Bronchial epithelial cell (primary cell): Measurements from ENCODE around the gene RAB23. TPM values are rescaled to one million over a fixed set of nuclear protein-coding genes. Genes with fewer than 3 reads are reported as not detected.

Experiments
- DNase-seq: peaks from one replicate; pipeline ENCODE4 v3.0.0-alpha.2; 2010; ENCODE audit warnings: low read depth
- FAIRE-seq: peaks from 2 replicates; lab custom pipeline; 2011; peaks lifted over from hg19 to GRCh38; lab: Jason Lieb, UNC
- H3K27me3 ChIP-seq: 2 replicates; pipeline ENCODE4 v1.5.1; 2011; ENCODE audit warnings: low read length; ENCODE audit not compliant: control insufficient read depth, insufficient read depth
- H3K36me3 ChIP-seq: 2 replicates; pipeline ENCODE4 v1.5.1; 2011; ENCODE audit warnings: low read length; ENCODE audit not compliant: control insufficient read depth, insufficient read depth
- H3K4me3 ChIP-seq: 2 replicates; pipeline ENCODE4 v1.5.1; 2011; ENCODE audit warnings: mild to moderate bottlenecking, low read depth, low read length, control low read depth
- CTCF ChIP-seq: IDR thresholded peaks from 2 replicates; pipeline ENCODE4 v1.5.1; 2011; ENCODE audit warnings: mild to moderate bottlenecking, moderate library complexity, low read length, control low read depth, inconsistent platforms; ENCODE audit not compliant: insufficient read depth, severe bottlenecking
- total RNA-seq: library from RNA; depleted of rRNA; stranded (reverse); fragments of >200 nt; gene quantifications from 2 replicates; pipeline ENCODE4 v1.2.1, GENCODE V29; 2014

The RAB23 gene
- total RNA-seq, 1 donor from 2014 or later: 26.1 TPM

GRCh38 chr6:57209030-57209429, 13.1 kb downstream of the RAB23 start:
- Histone ChIP-seq H3K4me3 (no peak overlapping the region), H3K27me3 (no peaks in the 10 kb centered on the region), H3K36me3 (peaks cover 1% of the 10 kb centered on the region)
- DNase-seq (no peak), FAIRE-seq (no peak)
- no peak for TF ChIP-seq CTCF

- no peaks in the 10 kb centered on the region for H3K27me3 ChIP-seq
- no peak for TF ChIP-seq CTCF
- DNase-seq: no peak
- no peak for FAIRE-seq
- H3K4me3 ChIP-seq: no peak overlapping the region
- peaks cover 1% of the 10 kb centered on the region for H3K36me3 ChIP-seq
These were observed 14.2 kb downstream of the RAB23 start for GRCh38 chr6:57207872-57208271.

- Histone ChIP-seq H3K36me3 (peaks cover 1% of the 10 kb centered on the region), H3K4me3 (no peak overlapping the region), H3K27me3 (no peaks in the 10 kb centered on the region)
- FAIRE-seq (no peak), DNase-seq (peak; percentile 55)
- TF ChIP-seq CTCF: no peak
These were observed 15.0 kb downstream of the RAB23 start for GRCh38 chr6:57207141-57207540.

- Histone ChIP-seq H3K4me3 (no peak overlapping the region), H3K36me3 (peaks cover 1% of the 10 kb centered on the region), H3K27me3 (no peaks in the 10 kb centered on the region)
- DNase-seq (no peak), FAIRE-seq (no peak)
- no peak for TF ChIP-seq CTCF
These were observed 16.4 kb downstream of the RAB23 start for GRCh38 chr6:57205550-57206328.

GRCh38 chr6:57201718-57202117, 20.4 kb downstream of the RAB23 start:
- no peak for TF ChIP-seq CTCF
- Histone ChIP-seq H3K4me3 (no peak overlapping the region), H3K36me3 (peaks cover 1% of the 10 kb centered on the region), H3K27me3 (no peaks in the 10 kb centered on the region)
- no peak for DNase-seq
- no peak for FAIRE-seq
